GM12891 (cell line): ENCODE data around the gene DCC.

Experiments
- PAX5 ChIP-seq: IDR thresholded peaks from 2 replicates; pipeline ENCODE4 v1.6.1; 2011; ENCODE audit warnings: low read length, moderate library complexity, mild to moderate bottlenecking; ENCODE audit not compliant: insufficient read depth, severe bottlenecking
- POLR2A ChIP-seq: IDR thresholded peaks from 2 replicates; pipeline ENCODE4 v1.6.1; 2011; ENCODE audit warnings: low read depth, low read length, control low read depth
- POLR2AphosphoS5 ChIP-seq: IDR thresholded peaks from 2 replicates; pipeline ENCODE4 v1.6.1; 2011; ENCODE audit warnings: low read depth, low read length, control low read depth
- SPI1 ChIP-seq: IDR thresholded peaks from 2 replicates; pipeline ENCODE4 v1.6.1; 2011; ENCODE audit warnings: low read depth, low read length, control low read depth

- TF ChIP-seq SPI1 (no peak), POLR2A (no peak), POLR2AphosphoS5 (no peak), PAX5 (no peak)
These were observed 17.7 kb upstream of the DCC start for GRCh38 chr18:52322307-52322706.
